ENCODE data around the gene CD38.

The CD38 gene

DNA sequence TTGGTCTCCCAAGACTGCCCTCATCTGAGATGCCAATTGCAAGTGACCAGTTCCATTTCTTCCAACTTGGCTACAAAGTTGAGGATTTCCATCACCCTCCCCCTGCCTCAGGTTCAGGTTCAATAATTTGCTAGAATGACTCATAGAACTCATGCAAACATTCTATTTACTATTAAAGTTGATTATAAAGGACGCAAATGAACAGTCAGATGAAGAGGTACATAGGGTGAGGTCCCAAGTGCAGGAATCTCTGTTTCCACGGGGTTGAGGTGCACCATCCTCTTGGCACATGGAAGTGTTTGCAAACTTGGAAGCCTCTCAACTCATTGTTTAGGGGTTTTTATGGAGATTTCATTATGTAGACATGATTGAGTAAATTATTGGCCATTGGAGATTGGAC is 119.4 kb downstream of the CD38 start:
- TF ChIP-seq, protein P1, sequence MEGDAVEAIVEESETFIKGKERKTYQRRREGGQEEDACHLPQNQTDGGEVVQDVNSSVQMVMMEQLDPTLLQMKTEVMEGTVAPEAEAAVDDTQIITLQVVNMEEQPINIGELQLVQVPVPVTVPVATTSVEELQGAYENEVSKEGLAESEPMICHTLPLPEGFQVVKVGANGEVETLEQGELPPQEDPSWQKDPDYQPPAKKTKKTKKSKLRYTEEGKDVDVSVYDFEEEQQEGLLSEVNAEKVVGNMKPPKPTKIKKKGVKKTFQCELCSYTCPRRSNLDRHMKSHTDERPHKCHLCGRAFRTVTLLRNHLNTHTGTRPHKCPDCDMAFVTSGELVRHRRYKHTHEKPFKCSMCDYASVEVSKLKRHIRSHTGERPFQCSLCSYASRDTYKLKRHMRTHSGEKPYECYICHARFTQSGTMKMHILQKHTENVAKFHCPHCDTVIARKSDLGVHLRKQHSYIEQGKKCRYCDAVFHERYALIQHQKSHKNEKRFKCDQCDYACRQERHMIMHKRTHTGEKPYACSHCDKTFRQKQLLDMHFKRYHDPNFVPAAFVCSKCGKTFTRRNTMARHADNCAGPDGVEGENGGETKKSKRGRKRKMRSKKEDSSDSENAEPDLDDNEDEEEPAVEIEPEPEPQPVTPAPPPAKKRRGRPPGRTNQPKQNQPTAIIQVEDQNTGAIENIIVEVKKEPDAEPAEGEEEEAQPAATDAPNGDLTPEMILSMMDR (IDR thresholded peaks at IDR 0.05; ENCODE audit: insufficient read depth, low read length, poor library complexity, severe bottlenecking), result no peak

DNA sequence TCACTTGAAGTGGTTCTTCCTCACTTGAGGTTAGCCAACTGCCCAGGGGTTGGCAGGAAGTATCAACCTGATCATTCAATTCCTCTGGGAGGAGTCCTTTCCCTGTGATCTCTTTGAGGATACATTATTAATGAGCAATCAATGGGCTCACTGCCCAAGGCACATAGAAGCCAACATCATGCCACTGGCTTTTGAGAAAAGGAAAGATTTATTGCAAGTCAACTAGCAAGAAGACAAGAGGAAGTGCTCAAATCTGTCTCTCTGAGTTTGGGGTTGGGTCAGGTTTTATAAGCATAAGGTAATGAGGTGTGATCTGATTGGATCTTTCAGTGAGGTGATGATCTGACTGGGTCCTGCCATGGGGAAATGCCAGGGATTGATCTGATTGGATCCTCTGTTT is 120.8 kb downstream of the CD38 start:
- Histone ChIP-seq H3K36me3 (ENCODE audit: control insufficient read depth, insufficient read depth, low read length) (no peaks in the 10 kb centered on the region; the same call in 1 of the 2 replicates), H3K4me3 (replicated peaks; ENCODE audit: low read depth, low read length) (no peak overlapping the region), H3K27me3 (replicated peaks; ENCODE audit: control insufficient read depth, insufficient read depth, low read length) (no peaks in the 10 kb centered on the region)
- DNase-seq (ENCODE audit: extremely low read depth, insufficient read length), result no peak
- TF ChIP-seq, protein P1 (IDR thresholded peaks at IDR 0.05; ENCODE audit: insufficient read depth, low read length, poor library complexity, severe bottlenecking), result no peak

More for the DNA sequence above, 119.4 kb downstream of the CD38 start:
- no peak for DNase-seq (ENCODE audit: extremely low read depth, insufficient read length)
- no peaks in the 10 kb centered on the region; the same call in 1 of the 2 replicates for H3K36me3 ChIP-seq (ENCODE audit: control insufficient read depth, insufficient read depth, low read length)
- H3K27me3 ChIP-seq (replicated peaks; ENCODE audit: control insufficient read depth, insufficient read depth, low read length), result no peaks in the 10 kb centered on the region
- H3K4me3 ChIP-seq (replicated peaks; ENCODE audit: low read depth, low read length), result no peak overlapping the region

DNA sequence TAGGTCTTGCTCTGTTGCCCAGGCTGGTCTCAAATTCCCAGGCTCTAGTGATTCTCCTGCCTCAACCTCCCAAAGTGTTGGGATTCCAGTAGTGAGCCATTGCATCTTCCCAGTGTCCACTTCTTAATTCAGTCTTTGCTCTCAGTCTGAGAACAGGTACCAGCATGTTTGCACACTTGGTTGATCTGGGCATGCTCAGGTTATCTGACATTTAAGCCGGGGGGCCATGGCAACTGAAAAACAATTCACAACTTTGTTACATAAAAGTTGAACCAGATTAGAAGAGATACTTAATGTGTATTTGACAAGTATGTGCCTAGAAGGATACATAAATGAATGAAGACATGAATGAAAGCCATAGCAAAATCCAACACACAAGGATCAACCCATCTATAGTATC is 121.4 kb downstream of the CD38 start:
- TF ChIP-seq, protein P1 (IDR thresholded peaks at IDR 0.05; ENCODE audit: insufficient read depth, low read length, poor library complexity, severe bottlenecking), result no peak

DNA sequence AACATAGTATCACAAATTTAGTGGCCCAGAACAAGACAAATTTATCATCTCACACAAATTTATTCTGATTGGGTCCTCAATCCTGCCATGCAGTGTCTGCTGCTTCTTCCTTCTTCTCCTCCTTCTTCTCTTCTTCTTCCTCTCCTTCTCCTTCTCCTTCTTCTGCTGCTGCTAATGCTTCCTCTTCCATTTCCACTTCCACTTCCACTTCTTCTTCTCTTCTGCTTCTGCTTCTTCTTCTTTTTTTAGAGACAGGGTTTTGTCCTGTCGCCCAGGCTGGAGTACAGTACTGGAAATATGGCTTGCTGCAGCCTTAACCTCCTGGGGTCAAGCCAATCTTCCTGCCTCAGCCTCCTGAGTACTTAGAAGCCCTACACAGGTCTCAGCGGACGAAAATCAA is 122.9 kb downstream of the CD38 start:
- no peak for DNase-seq (ENCODE audit: extremely low read depth, insufficient read length)
- Histone ChIP-seq H3K27me3 (replicated peaks; ENCODE audit: control insufficient read depth, insufficient read depth, low read length) (no peaks in the 10 kb centered on the region), H3K36me3 (ENCODE audit: control insufficient read depth, insufficient read depth, low read length) (no peaks in the 10 kb centered on the region; the same call in 1 of the 2 replicates), H3K4me3 (replicated peaks; ENCODE audit: low read depth, low read length) (no peak overlapping the region)
- TF ChIP-seq, protein P1 (IDR thresholded peaks at IDR 0.05; ENCODE audit: insufficient read depth, low read length, poor library complexity, severe bottlenecking), result no peak

More for the DNA sequence above, 121.4 kb downstream of the CD38 start:
- no peaks in the 10 kb centered on the region for H3K27me3 ChIP-seq (replicated peaks; ENCODE audit: control insufficient read depth, insufficient read depth, low read length)
- no peaks in the 10 kb centered on the region; the same call in 1 of the 2 replicates for H3K36me3 ChIP-seq (ENCODE audit: control insufficient read depth, insufficient read depth, low read length)
- DNase-seq (ENCODE audit: extremely low read depth, insufficient read length), result no peak
- H3K4me3 ChIP-seq (replicated peaks; ENCODE audit: low read depth, low read length), result no peak overlapping the region

DNA sequence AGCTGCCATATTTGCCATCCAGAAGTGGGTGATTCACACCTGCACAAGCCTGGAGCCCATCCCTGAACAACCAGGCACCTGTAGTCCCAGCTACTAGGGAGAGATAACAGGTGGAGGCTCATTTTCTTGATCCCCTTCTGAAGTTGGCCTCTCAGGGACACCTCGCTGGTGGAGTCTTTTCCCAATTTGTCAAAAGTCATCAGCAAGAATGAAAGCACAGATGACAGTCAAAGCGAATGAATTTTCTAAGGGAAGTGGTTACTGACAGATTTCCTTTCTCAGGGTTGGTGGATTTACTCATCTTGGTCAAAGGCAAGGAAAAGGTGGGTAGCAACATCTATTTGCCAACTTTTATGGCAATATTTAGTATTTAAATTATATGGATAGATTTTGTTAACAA is 123.9 kb downstream of the CD38 start:
- Histone ChIP-seq H3K36me3 (ENCODE audit: control insufficient read depth, insufficient read depth, low read length) (no peaks in the 10 kb centered on the region; the same call in 1 of the 2 replicates), H3K4me3 (replicated peaks; ENCODE audit: low read depth, low read length) (no peak overlapping the region), H3K27me3 (replicated peaks; ENCODE audit: control insufficient read depth, insufficient read depth, low read length) (no peaks in the 10 kb centered on the region)
- TF ChIP-seq, protein P1 (IDR thresholded peaks at IDR 0.05; ENCODE audit: insufficient read depth, low read length, poor library complexity, severe bottlenecking), result no peak
- no peak for DNase-seq (ENCODE audit: extremely low read depth, insufficient read length)

DNA sequence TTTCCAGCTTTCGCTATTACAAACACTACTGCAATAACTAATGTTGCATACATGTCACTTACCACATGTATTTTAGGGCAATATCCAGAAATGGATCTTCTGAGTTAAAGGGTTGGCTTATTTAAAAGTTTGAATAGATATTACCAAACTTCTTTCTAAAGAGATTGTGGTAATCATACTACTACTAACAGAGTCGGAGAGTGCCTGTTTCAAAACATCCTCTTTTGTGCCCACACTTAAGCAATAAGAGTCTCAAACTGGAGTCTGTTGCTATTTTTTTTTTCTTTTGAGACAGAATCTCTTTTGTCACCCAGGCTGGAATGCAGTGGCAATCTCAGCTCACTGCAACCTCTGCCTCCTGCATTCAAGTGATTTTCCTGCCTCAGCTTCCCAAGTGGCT is 124.6 kb downstream of the CD38 start:
- Histone ChIP-seq H3K36me3 (ENCODE audit: control insufficient read depth, insufficient read depth, low read length) (no peaks in the 10 kb centered on the region; the same call in 1 of the 2 replicates), H3K27me3 (replicated peaks; ENCODE audit: control insufficient read depth, insufficient read depth, low read length) (no peaks in the 10 kb centered on the region), H3K4me3 (replicated peaks; ENCODE audit: low read depth, low read length) (no peak overlapping the region)
- TF ChIP-seq, protein P1 (IDR thresholded peaks at IDR 0.05; ENCODE audit: insufficient read depth, low read length, poor library complexity, severe bottlenecking), result no peak
- no peak for DNase-seq (ENCODE audit: extremely low read depth, insufficient read length)
